SJSA1 (cell line): ENCODE data around the gene PPFIBP1. TPM values are rescaled to one million over a fixed set of nuclear protein-coding genes. Genes with fewer than 3 reads are reported as not detected.
"Not testable (repeated sequence)": the region's sequence is repeated elsewhere in the genome, so short reads cannot be mapped to it uniquely, and the experiment has no call there.

Experiments used
- DNase-seq, 2 experiments: peaks; one replicate each; pipeline ENCODE4 v3.0.0-alpha.2; 2015 to 2020; ENCODE audit warnings: low spot score in 2 of 2, low read depth in 1 of 2
- H3K27ac ChIP-seq: fragments of 250-450 bp; sonication (Bioruptor Pico); 2 replicates; pipeline ENCODE4 v1.5.1; 2020; ENCODE audit warnings: mild to moderate bottlenecking, moderate library complexity
- H3K27me3 ChIP-seq: fragments of 250-450 bp; sonication (Bioruptor Pico); replicated peaks from 2 replicates; pipeline ENCODE4 v1.5.1; 2020; ENCODE audit warnings: mild to moderate bottlenecking, moderate library complexity
- H3K36me3 ChIP-seq: fragments of 250-450 bp; sonication (Bioruptor Pico); 2 replicates; pipeline ENCODE4 v1.5.1; 2020; ENCODE audit warnings: mild to moderate bottlenecking
- H3K4me1 ChIP-seq: fragments of 250-450 bp; sonication (Bioruptor Pico); replicated peaks from 2 replicates; pipeline ENCODE4 v1.6.1; 2021; ENCODE audit warnings: mild to moderate bottlenecking
- H3K4me3 ChIP-seq: fragments of 250-450 bp; sonication (Bioruptor Pico); 2 replicates; pipeline ENCODE4 v1.5.1; 2020; ENCODE audit warnings: mild to moderate bottlenecking
- H3K9me3 ChIP-seq: fragments of 250-450 bp; sonication (Bioruptor Pico); replicated peaks from 2 replicates; pipeline ENCODE4 v1.5.1; 2020; ENCODE audit warnings: mild to moderate bottlenecking
- total RNA-seq: library from RNA; depleted of rRNA; stranded (reverse); fragments of >200 nt; shearing (Covaris generic); gene quantifications from 2 replicates; pipeline ENCODE4 v1.2.3, GENCODE V29; 2014

The PPFIBP1 gene
- total RNA-seq, 1 experiment from 2014 or later = 52.9 TPM

- Histone ChIP-seq H3K27me3 (no peaks in the 10 kb centered on the region; the same call in 1 of the 2 replicates), H3K4me1 (peaks cover 45% of the 10 kb centered on the region), H3K4me3 (no peak overlapping the region), H3K9me3 (no peaks in the 10 kb centered on the region), H3K27ac (no peak overlapping the region), H3K36me3 (peaks cover 15% of the 10 kb centered on the region)
- DNase-seq = peak in 1 of 2 experiments; percentile 43
Measured at GRCh38 chr12:27539191-27539631, 15.2 kb downstream of the PPFIBP1 start.

- no peak overlapping the region for H3K27ac ChIP-seq
- H3K36me3 ChIP-seq = peaks cover 3% of the 10 kb centered on the region; the same call in 1 of the 2 replicates
- H3K4me3 ChIP-seq = no peak overlapping the region
- peaks cover 36% of the 10 kb centered on the region for H3K4me1 ChIP-seq
- H3K27me3 ChIP-seq = no peaks in the 10 kb centered on the region
- H3K9me3 ChIP-seq = no peaks in the 10 kb centered on the region
- DNase-seq = no peak
Measured at GRCh38 chr12:27541031-27541719, 17.2 kb downstream of the PPFIBP1 start.

- no peak overlapping the region for H3K4me3 ChIP-seq
- peaks cover 36% of the 10 kb centered on the region for H3K4me1 ChIP-seq
- peak overlapping the region; percentile 76 for H3K27ac ChIP-seq
Measured at GRCh38 chr12:27542628-27543027, 18.6 kb downstream of the PPFIBP1 start.

GRCh38 chr12:27544858-27545257, 20.9 kb downstream of the PPFIBP1 start:
- H3K27me3 ChIP-seq, DNase-seq, H3K4me3 ChIP-seq, H3K27ac ChIP-seq, H3K9me3 ChIP-seq, H3K36me3 ChIP-seq: not testable (repeated sequence)
- H3K4me1 ChIP-seq = peaks cover 44% of the 10 kb centered on the region

More at GRCh38 chr12:27542628-27543027, 18.6 kb downstream of the PPFIBP1 start:
- Histone ChIP-seq H3K9me3 (no peaks in the 10 kb centered on the region), H3K36me3 (no peaks in the 10 kb centered on the region), H3K27me3 (no peaks in the 10 kb centered on the region)
- DNase-seq = peak; percentile 77 to 88

GRCh38 chr12:27545665-27546064, 21.7 kb downstream of the PPFIBP1 start:
- no peak overlapping the region for H3K27ac ChIP-seq
- peaks cover 52% of the 10 kb centered on the region for H3K4me1 ChIP-seq
- no peak for DNase-seq

GRCh38 chr12:27547592-27547991, 23.6 kb downstream of the PPFIBP1 start:
- Histone ChIP-seq H3K4me3 (no peak overlapping the region), H3K27me3 (no peaks in the 10 kb centered on the region), H3K36me3 (no peaks in the 10 kb centered on the region), H3K4me1 (peaks cover 42% of the 10 kb centered on the region), H3K27ac (no peak overlapping the region), H3K9me3 (no peaks in the 10 kb centered on the region)
- DNase-seq = no peak

More at GRCh38 chr12:27545665-27546064, 21.7 kb downstream of the PPFIBP1 start:
- Histone ChIP-seq H3K36me3 (no peaks in the 10 kb centered on the region), H3K27me3 (no peaks in the 10 kb centered on the region), H3K4me3 (no peak overlapping the region), H3K9me3 (no peaks in the 10 kb centered on the region)

- H3K4me1 ChIP-seq = peaks cover 38% of the 10 kb centered on the region
- no peaks in the 10 kb centered on the region for H3K36me3 ChIP-seq
- H3K9me3 ChIP-seq = no peaks in the 10 kb centered on the region
- no peak overlapping the region for H3K4me3 ChIP-seq
- H3K27me3 ChIP-seq = no peaks in the 10 kb centered on the region
- DNase-seq = no peak
- peak overlapping the region; percentile 95 for H3K27ac ChIP-seq
Measured at GRCh38 chr12:27548301-27549199, 24.5 kb downstream of the PPFIBP1 start.

GRCh38 chr12:27549236-27549800, 25.3 kb downstream of the PPFIBP1 start:
- Histone ChIP-seq H3K27ac (peak overlapping the region; percentile 95), H3K4me3 (peak overlapping the region; percentile 10), H3K9me3 (no peaks in the 10 kb centered on the region), H3K27me3 (no peaks in the 10 kb centered on the region), H3K36me3 (no peaks in the 10 kb centered on the region), H3K4me1 (peaks cover 43% of the 10 kb centered on the region)
- peak in 1 of 2 experiments; percentile 82 for DNase-seq

- Histone ChIP-seq H3K27ac (peak overlapping the region; percentile 95), H3K27me3 (no peaks in the 10 kb centered on the region), H3K4me1 (peaks cover 50% of the 10 kb centered on the region), H3K4me3 (peak overlapping the region; percentile 10), H3K36me3 (no peaks in the 10 kb centered on the region), H3K9me3 (no peaks in the 10 kb centered on the region)
- peak; percentile 71 to 74 for DNase-seq
Measured at GRCh38 chr12:27549801-27550652, 26.0 kb downstream of the PPFIBP1 start.

- no peaks in the 10 kb centered on the region for H3K27me3 ChIP-seq
- DNase-seq = no peak
- peaks cover 54% of the 10 kb centered on the region for H3K4me1 ChIP-seq
- no peaks in the 10 kb centered on the region for H3K9me3 ChIP-seq
- H3K4me3 ChIP-seq = no peak overlapping the region
- peak overlapping the region; percentile 95 for H3K27ac ChIP-seq
- no peaks in the 10 kb centered on the region for H3K36me3 ChIP-seq
Measured at GRCh38 chr12:27550653-27550975, 26.6 kb downstream of the PPFIBP1 start.

- H3K27ac ChIP-seq = no peak overlapping the region
- peaks cover 60% of the 10 kb centered on the region for H3K4me1 ChIP-seq
- H3K9me3 ChIP-seq = no peaks in the 10 kb centered on the region
- H3K4me3 ChIP-seq = no peak overlapping the region
- no peak for DNase-seq
- H3K36me3 ChIP-seq = no peaks in the 10 kb centered on the region
- H3K27me3 ChIP-seq = no peaks in the 10 kb centered on the region
Measured at GRCh38 chr12:27551172-27551840, 27.3 kb downstream of the PPFIBP1 start.

GRCh38 chr12:27552235-27552634, 28.2 kb downstream of the PPFIBP1 start:
- no peaks in the 10 kb centered on the region for H3K27me3 ChIP-seq
- H3K36me3 ChIP-seq = no peaks in the 10 kb centered on the region
- H3K9me3 ChIP-seq = no peaks in the 10 kb centered on the region
- H3K27ac ChIP-seq = no peak overlapping the region
- no peak for DNase-seq
- no peak overlapping the region for H3K4me3 ChIP-seq
- H3K4me1 ChIP-seq = peaks cover 64% of the 10 kb centered on the region
